Measurements from ENCODE around the gene EYS. TPM values are rescaled to one million over a fixed set of nuclear protein-coding genes. Genes with fewer than 3 reads are reported as not detected.

The EYS gene
- total RNA-seq, 1 donor from 2014 or later, result not detected

GRCh38 chr6:65116326-65116725 lies 590.7 kb downstream of the EYS start:
- H3K27ac Mint-ChIP-seq (ENCODE audit: unreplicated experiment), result no peak overlapping the region
- no peak for DNase-seq (ENCODE audit: extremely low spot score, unreplicated experiment)
- peaks cover 12% of the 10 kb centered on the region for H3K4me1 Mint-ChIP-seq (ENCODE audit: unreplicated experiment)
- no peaks in the 10 kb centered on the region for H3K9me3 Mint-ChIP-seq (ENCODE audit: unreplicated experiment)
- TF ChIP-seq CTCF (IDR thresholded peaks at IDR 0.05), result no peak
- H3K27me3 Mint-ChIP-seq (ENCODE audit: unreplicated experiment), result no peaks in the 10 kb centered on the region
- H3K36me3 Mint-ChIP-seq (ENCODE audit: unreplicated experiment), result no peaks in the 10 kb centered on the region
- no peak overlapping the region for H3K4me3 Mint-ChIP-seq (ENCODE audit: unreplicated experiment)

- no peaks in the 10 kb centered on the region for H3K9me3 Mint-ChIP-seq (ENCODE audit: unreplicated experiment)
- peaks cover 12% of the 10 kb centered on the region for H3K4me1 Mint-ChIP-seq (ENCODE audit: unreplicated experiment)
- no peak overlapping the region for H3K27ac Mint-ChIP-seq (ENCODE audit: unreplicated experiment)
- H3K4me3 Mint-ChIP-seq (ENCODE audit: unreplicated experiment), result no peak overlapping the region
- DNase-seq (ENCODE audit: extremely low spot score, unreplicated experiment), result no peak
- no peak for TF ChIP-seq CTCF (IDR thresholded peaks at IDR 0.05)
- H3K36me3 Mint-ChIP-seq (ENCODE audit: unreplicated experiment), result no peaks in the 10 kb centered on the region
- no peaks in the 10 kb centered on the region for H3K27me3 Mint-ChIP-seq (ENCODE audit: unreplicated experiment)
Measured at GRCh38 chr6:65113581-65113980, 593.4 kb downstream of the EYS start.

GRCh38 chr6:65112435-65112834 lies 594.6 kb downstream of the EYS start:
- H3K4me3 Mint-ChIP-seq (ENCODE audit: unreplicated experiment), result no peak overlapping the region
- TF ChIP-seq CTCF (IDR thresholded peaks at IDR 0.05), result no peak
- H3K4me1 Mint-ChIP-seq (ENCODE audit: unreplicated experiment), result peaks cover 8% of the 10 kb centered on the region
- H3K36me3 Mint-ChIP-seq (ENCODE audit: unreplicated experiment), result no peaks in the 10 kb centered on the region
- no peaks in the 10 kb centered on the region for H3K27me3 Mint-ChIP-seq (ENCODE audit: unreplicated experiment)
- no peaks in the 10 kb centered on the region for H3K9me3 Mint-ChIP-seq (ENCODE audit: unreplicated experiment)
- no peak overlapping the region for H3K27ac Mint-ChIP-seq (ENCODE audit: unreplicated experiment)
- no peak for DNase-seq (ENCODE audit: extremely low spot score, unreplicated experiment)

- Mint-ChIP-seq H3K4me3 (ENCODE audit: unreplicated experiment) (no peak overlapping the region), H3K27ac (ENCODE audit: unreplicated experiment) (no peak overlapping the region), H3K4me1 (ENCODE audit: unreplicated experiment) (peaks cover 7% of the 10 kb centered on the region), H3K36me3 (ENCODE audit: unreplicated experiment) (no peaks in the 10 kb centered on the region), H3K9me3 (ENCODE audit: unreplicated experiment) (no peaks in the 10 kb centered on the region), H3K27me3 (ENCODE audit: unreplicated experiment) (peaks cover 2% of the 10 kb centered on the region)
- no peak for DNase-seq (ENCODE audit: extremely low spot score, unreplicated experiment)
- no peak for TF ChIP-seq CTCF (IDR thresholded peaks at IDR 0.05)
Measured at GRCh38 chr6:65110031-65110430, 597.0 kb downstream of the EYS start.

GRCh38 chr6:65098349-65098748 lies 608.7 kb downstream of the EYS start:
- peaks cover 9% of the 10 kb centered on the region for H3K27me3 Mint-ChIP-seq (ENCODE audit: unreplicated experiment)
- H3K4me1 Mint-ChIP-seq (ENCODE audit: unreplicated experiment), result no peaks in the 10 kb centered on the region
- H3K9me3 Mint-ChIP-seq (ENCODE audit: unreplicated experiment), result no peaks in the 10 kb centered on the region
- no peaks in the 10 kb centered on the region for H3K36me3 Mint-ChIP-seq (ENCODE audit: unreplicated experiment)
- no peak for TF ChIP-seq CTCF (IDR thresholded peaks at IDR 0.05)
- no peak overlapping the region for H3K4me3 Mint-ChIP-seq (ENCODE audit: unreplicated experiment)
- H3K27ac Mint-ChIP-seq (ENCODE audit: unreplicated experiment), result no peak overlapping the region
- DNase-seq (ENCODE audit: extremely low spot score, unreplicated experiment), result no peak
